NCI-H1092 (cell line): ENCODE measurements around the gene MILR1.
A peak's percentile ranks its signal among the peaks of the same experiment; 100 is the strongest.

Experiments
- DNase-seq: peaks from one replicate; lab custom pipeline; 2025; lab: John Stamatoyannopoulos, UW

Gene MILR1

DNA sequence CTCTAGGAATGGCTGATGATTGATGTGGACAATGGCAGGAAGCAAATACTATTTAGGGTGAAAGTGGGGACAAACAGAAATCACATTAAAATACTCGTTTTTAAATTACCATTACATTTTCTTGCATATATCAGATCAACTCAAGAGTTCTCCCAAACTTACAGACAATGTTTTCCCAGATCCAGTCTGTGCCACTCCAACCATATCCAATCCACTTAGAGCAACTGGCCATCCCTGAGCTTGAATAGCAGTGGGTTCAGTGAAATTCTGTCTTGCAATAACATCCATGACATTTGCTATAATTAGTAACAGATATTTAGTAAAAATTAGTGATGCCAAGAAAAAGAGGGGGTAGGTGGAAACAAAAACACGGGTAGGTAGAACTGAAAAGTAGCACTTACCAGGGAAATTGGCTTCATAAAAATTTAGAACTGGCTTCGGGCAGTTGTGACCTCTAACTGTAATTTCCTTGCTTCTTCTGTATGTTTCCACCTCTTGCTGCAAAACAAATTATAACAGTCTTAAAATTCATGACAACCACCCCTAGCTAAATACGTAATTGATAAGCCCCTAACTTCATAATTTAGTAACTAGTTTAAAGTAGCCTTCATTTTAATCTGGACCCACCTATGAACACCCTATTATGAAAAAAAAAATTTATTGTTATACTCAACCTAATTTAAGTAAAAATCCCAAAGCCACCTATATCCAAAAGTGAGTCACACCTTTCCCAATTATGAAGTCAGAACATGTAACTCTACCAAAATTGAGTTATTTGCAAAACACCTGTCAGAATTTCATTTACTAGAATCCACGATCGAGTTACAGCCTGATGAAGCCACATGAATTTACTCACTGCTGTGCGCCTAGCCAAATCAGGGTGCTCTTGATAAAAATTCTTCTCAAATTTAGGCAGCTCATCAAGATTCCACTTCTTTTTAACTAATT is 55.2 kb downstream of the MILR1 start:
- DNase-seq: no peak

DNA sequence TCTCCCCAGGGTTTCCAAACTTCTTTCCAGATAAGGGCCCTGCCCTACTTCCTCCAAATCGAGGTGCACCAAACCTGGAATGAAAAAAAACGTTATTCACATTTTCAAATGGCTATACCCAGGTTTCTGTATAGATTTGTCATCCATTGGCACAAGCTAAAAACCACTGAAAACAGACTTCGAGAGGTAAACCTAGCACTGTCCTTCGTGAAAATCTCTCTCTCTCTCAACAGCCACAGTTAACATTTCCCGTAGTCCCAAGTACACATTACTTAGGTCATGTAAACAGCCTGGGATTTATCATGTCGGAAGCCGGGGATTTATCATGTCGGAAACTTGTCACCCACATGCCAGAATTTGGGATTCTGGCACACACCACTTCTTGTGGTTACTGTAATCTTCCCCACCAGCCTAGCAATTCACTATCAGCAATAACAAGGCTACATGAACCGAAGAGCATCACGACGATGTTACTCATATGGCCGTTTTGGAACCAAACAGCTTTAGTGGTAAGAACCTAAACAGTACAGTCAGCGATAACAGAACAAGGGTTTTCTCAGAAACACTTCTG is 55.9 kb downstream of the MILR1 start:
- DNase-seq: no peak

DNA sequence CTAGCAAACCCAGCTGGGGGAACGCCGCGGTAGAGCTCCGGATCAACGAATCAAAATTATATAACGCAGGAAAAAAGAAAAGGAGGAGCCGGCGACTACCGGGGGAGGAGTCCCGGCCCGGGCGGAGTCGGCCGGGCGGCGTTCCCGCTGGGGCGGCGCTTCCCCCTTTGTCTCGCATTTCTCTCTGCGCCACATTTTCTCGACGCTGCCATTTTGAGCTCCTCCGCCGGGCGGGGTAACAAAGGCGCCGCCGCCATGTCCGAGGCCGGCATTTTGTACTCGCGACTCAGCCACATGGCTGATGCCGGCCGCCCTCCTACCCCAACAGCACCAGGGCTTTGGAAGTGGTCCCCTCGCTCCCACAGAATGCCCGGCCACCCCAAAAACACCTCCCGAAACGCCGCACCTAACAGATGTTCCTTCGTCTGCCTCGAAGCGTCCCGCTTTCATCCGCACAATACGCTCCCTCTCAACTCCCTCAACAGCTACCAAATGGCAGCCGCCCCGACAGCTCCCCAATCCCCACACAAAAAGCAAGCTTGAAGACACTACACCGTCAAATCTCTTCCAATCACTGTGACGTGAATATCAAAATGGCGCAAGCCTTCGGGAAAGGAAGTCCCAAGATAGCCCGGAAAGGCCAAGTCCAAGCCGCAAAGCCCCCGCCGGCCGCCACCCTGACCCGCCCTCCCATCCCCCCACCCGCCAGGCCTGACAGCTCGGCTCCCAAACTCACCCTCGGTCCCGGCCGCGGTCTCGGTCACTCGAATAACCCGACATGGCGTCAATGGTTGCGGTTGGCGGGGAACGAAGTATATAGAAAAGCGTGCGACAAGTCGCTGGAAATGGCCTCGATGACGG is 56.7 kb downstream of the MILR1 start:
- DNase-seq: peak; percentile 86

DNA sequence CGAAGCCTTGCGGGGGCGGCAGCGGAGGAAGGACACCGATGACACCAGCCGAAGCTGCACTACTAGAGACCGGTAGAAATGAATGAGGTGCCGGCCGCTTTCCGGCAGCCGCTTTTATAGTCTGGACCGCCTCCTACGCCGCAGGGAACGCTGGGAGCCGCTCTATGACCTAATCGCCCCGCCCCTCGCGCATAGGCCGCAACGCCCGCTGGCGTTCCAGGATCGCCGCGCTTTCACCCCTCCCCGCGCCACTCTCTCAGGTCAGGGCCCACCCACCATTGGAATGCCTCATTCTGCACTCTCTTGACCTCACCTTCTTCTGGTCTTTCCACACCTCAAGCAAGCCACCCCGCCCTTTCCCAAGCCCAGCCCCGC is 57.3 kb downstream of the MILR1 start, which contains the start of gene DDX5:
DDX5 (minus strand) TSS at position 89 of the 375 bp plus-strand sequence. CDS start 170 bp downstream, outside the sequence.
- DNase-seq: peak; percentile 94

DNA sequence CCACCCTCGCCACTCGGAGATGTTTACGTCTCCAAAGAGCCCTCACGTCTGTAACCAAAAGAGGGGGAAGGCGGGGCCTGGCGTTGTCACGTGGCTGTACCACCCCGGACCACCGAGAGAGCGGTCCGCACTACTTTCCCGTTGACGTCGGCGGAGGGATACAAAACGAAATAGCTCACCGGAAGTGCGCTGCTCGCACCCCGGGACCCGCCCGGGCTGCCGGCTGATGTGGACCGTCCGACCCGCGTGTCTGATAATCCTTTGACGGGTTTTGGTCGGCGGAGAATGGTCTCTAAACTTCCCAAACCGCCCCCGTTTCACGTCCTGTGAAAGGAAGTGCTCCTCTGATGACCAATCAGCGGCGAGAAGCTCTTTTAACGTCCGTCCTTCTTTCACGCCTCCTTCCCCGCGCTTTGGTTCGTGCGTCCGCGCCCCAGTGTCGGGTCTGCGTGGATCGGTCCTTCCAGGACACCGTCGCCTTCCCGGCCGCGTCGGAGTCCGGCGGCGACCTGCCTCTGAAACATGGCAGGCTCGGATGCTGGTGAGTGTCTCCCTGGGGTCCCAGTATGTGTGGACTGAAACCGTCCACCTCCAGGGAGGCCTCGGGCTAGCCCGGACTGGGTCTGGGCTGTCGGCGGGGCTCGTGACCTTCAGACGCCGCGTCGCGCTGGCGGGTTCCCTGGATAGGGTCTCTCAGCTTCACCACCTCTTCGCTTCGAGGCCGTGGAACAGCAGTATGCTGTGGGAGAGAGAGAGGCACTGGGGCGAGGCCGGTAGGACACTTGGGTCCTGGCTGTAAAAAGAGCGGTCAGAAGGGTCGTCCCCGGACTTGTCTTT is 57.9 kb downstream of the MILR1 start, which contains the start of gene CEP95:
CEP95 (plus strand) TSS at position 402 of the 837 bp plus-strand sequence; CDS start at position 523, 121 bp downstream.
- peak; percentile 95 for DNase-seq

DNA sequence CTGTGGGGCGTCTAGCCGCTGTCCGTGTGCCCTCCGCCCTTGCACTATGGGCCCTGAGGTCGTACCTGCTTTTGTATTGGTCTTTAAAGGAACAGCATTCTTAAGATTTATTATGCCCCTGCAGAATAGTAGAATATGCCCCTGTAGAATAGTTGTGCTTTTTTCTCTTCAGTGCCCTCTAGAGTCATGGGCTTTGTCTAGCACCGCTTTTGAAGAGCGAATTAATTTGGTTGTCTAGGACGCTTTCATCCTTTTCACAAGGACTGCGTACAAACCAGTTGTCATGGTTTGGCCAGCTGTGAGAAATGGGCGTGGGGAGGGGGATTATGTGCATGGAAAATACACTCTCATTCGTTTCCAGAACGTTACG is 58.5 kb downstream of the MILR1 start:
- peak; percentile 64 for DNase-seq

DNA sequence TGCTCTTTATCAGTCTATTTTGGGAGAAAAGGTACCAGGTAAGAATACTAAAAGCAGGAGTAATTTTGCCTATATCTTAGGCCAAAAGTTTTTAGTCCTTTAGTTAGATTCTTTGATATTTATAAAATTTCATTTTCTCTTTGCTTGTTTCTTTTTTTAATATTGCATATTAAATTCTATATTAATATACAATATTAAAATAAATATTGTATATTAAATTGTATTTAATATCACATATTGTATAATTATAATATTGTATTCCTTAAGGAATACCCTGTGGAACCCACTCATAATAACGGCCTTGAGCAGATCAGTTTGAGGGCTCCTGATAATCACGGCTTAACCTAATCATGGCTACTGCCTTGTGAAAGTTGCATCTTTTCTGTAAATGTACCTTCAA is 59.8 kb downstream of the MILR1 start:
- DNase-seq: no peak

DNA sequence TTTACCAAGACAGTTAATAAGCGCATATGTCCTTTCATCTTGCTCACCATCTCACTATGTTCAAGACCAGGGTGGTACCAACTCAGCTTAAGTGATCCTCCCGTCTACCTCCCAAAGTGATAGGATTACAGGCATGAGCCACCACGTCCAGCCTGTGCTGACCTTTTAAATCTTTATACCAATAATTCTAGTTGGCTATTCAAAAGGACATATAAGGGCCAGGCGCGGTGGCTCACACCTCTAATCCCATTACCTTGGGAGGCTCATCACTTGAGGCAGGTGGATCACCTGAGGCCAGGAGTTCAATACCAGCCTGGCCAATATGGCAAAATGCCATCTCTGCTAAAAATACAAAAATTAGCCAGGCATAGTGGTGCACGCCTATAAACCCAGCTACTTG is 60.3 kb downstream of the MILR1 start:
- DNase-seq: no peak

DNA sequence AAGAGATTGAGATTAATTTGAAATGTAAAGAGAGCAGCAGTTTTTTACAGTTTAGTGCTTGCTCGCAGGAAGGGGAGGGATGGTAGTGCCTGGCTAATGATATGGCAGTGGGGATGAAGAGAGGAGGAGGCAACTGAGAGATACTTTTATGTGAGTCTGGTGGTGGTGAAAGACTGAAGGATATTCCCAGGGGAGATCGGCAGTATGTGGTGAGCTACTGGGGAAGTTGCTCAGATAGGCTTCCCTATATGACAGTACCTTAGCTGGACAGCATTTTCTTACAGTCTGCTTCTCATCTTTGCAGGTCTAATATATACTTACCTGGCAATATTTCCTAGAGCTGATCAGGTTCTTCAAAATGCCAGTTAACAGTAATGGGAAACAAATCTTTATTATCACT is 66.5 kb downstream of the MILR1 start:
- no peak for DNase-seq

DNA sequence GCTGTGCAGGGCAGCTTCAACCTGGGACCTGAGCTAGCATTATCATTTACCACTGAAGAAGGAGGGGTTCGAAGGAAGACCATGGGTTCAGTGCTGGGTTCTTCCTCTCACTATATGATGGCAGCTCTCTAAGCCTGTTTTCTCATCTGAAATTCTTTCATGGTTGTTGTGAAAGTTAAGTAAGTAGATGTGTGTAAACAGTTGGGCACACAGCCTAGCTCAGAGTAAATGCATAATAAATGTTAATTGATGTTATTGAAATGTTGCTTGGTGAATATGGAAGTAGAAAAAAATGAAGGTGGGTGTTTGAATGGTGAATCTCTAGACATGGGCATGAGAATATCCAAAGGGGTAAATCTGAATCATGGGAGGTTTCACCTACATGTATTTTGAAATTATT is 66.9 kb downstream of the MILR1 start:
- no peak for DNase-seq
